Measurements from ENCODE around the gene NR5A2.

- no peak for TF ChIP-seq CTCF (optimal IDR thresholded peaks at IDR 0.05 in 1 of 3, IDR thresholded peaks at IDR 0.05 in 1 of 3, conservative IDR thresholded peaks at IDR 0.05 in 1 of 3; ENCODE audit: extremely low read depth in 1 of 3, insufficient read depth in 2 of 3, low read length in 3 of 3)
- TF ChIP-seq EZH2 (IDR thresholded peaks at IDR 0.05; ENCODE audit: low read length): peak; percentile 86
Observed at GRCh38 chr1:200039849-200040474, 12.5 kb downstream of the NR5A2 start.

Measured in keratinocyte (primary cell).